Ascending aorta (tissue), 2 donors: ENCODE results near the gene MATCAP1. TPM values are rescaled to one million over a fixed set of nuclear protein-coding genes. Genes with fewer than 3 reads are reported as not detected.

Experiments
- DNase-seq, 2 donors: peaks; one replicate each; pipeline ENCODE4 v3.0.0-alpha.2; 2019; ENCODE audit warnings: low spot score in 2 of 2
- H3K27ac ChIP-seq, 2 donors: fragments of 200-600 bp; sonication (generic); one replicate each; pipeline ENCODE4 v1.5.1; 2016 to 2017; ENCODE audit warnings: mild to moderate bottlenecking in 1 of 2
- H3K27me3 ChIP-seq: fragments of 200-600 bp; sonication (generic); one replicate; pipeline ENCODE4 v1.5.1; 2017
- H3K36me3 ChIP-seq, 2 donors: fragments of 200-600 bp; sonication (generic); one replicate each; pipeline ENCODE4 v1.5.1; 2016
- H3K4me1 ChIP-seq, 2 donors: fragments of 200-600 bp; sonication (generic); one replicate each; pipeline ENCODE4 v1.5.1; 2016 to 2017; ENCODE audit warnings: mild to moderate bottlenecking in 1 of 2
- H3K4me3 ChIP-seq, 2 donors: fragments of 200-600 bp; sonication (generic); one replicate each; pipeline ENCODE4 v1.5.1; 2016 to 2017; ENCODE audit warnings: mild to moderate bottlenecking in 1 of 2
- H3K9me3 ChIP-seq, 2 donors: fragments of 200-600 bp; sonication (generic); one replicate each; pipeline ENCODE4 v1.5.1; 2016
- intact Hi-C: fragments of 100-400 bp; cut with DNase I; formaldehyde crosslinking; loops from one replicate; pipeline ENCODE4 v1.15.1; 2023
- total RNA-seq: library from RNA; depleted of rRNA; stranded (reverse); fragments of >200 nt; gene quantifications from one replicate; pipeline ENCODE4 v1.1.0, GENCODE V29; 2016
- TF ChIP-seq, protein P1 (sequence below), 3 experiments: fragments of 200-600 bp in 2 of 3; fragments of 450-650 bp in 1 of 3; sonication (generic) in 2 of 3; IDR thresholded peaks; one replicate each; pipeline ENCODE4 v1.5.1; 2016 to 2019; ENCODE audit warnings: antibody characterized with exemption in 3 of 3, mild to moderate bottlenecking in 1 of 3, moderate library complexity in 1 of 3

Gene MATCAP1
- total RNA-seq, 1 donor from 2014 or later, result 18.9 TPM

DNA sequence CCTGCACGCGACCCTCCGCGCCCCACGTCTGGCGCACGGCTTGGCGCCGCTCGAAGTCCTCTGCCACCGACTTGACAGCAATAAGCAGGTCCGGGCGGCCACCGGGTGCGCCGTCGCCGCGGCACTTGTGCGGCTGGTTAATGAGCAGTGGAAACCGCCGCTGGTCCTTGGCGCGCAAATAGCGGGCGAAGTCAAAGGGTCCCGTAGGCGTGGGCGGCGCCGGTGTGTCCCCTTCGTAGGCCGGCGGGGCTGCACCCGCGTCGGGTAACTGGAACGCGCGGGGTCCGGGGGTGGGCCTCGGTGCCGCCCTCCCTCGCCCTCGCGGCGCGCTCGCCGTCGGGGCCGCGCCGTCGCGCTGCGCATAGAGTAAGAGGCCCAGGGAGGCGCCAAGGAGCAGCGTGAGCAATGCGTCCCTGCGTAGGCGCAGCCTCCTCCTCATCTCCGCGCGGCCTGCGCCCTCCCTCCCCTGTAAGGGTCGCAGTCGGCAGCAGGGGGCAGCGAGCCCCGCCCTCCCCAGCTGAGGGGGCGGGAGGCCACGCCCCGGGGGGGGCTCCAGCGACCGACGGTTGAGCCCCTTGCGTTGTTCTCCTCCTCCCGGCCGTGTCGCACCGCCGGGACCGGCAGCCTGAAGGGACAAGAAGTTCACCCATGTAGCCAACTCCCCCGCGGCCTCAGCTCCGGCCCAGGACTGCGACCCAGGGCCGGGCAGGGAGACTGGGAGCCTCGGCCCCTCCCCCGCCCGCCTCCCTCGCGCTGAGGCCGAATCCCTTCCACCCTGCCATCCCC, 33.5 kb downstream of the MATCAP1 start:
- Histone ChIP-seq H3K4me3 (peak overlapping the region; percentile 68 to 75), H3K27me3 (no peaks in the 10 kb centered on the region), H3K36me3 (peaks cover 20 to 24% of the 10 kb centered on the region in 2 donors), H3K27ac (peak overlapping the region; percentile 88 to 89), H3K9me3 (no peaks in the 10 kb centered on the region), H3K4me1 (peaks cover 6 to 14% of the 10 kb centered on the region in 2 donors)
- intact Hi-C loops, result loop anchor here (2.0 to 5.0 kb wide), 2 partner anchors 37 to 41 kb away; partner anchors contain the start of gene PHAF1
- TF ChIP-seq, protein P1, sequence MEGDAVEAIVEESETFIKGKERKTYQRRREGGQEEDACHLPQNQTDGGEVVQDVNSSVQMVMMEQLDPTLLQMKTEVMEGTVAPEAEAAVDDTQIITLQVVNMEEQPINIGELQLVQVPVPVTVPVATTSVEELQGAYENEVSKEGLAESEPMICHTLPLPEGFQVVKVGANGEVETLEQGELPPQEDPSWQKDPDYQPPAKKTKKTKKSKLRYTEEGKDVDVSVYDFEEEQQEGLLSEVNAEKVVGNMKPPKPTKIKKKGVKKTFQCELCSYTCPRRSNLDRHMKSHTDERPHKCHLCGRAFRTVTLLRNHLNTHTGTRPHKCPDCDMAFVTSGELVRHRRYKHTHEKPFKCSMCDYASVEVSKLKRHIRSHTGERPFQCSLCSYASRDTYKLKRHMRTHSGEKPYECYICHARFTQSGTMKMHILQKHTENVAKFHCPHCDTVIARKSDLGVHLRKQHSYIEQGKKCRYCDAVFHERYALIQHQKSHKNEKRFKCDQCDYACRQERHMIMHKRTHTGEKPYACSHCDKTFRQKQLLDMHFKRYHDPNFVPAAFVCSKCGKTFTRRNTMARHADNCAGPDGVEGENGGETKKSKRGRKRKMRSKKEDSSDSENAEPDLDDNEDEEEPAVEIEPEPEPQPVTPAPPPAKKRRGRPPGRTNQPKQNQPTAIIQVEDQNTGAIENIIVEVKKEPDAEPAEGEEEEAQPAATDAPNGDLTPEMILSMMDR (IDR thresholded peaks at IDR 0.05), result no peak
- DNase-seq, result no peak

DNA sequence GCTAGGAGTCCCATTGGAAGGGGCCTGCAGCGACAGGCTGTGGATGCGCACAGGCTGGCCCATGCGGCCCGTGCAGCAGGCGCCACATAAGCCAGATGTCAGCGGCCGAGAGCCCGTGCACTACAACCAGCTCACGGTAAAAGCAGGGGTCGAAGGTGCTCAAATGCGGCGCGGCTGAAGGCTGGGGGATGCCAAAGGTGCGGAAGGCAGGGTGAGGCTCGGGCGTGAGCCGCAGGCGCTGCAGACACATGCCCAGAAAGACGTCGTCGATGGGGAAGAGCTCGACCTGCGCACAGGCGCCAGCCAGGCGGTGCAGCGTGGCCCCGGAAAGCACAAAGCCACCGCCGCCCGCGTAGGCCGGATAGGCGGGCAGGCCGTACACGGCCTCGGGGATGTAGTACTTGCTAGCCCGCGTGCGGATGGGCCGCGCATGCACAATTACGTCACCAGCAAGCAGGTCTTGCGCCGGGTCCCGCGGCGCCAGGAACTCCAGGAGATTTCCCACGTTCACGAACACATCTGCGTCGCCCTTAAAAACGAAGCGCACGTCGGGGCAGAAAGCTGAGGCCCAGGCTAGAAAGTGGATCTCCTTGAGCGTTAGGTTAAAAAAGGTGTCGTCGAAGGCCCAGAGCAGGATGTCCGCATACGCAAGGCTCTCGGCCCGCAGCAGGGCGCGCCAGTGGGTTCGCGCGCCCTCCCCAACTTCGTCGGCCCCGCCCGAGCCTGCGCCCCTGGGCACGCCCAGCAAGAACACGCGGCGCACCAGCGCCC, 34.3 kb downstream of the MATCAP1 start:
- no peak for DNase-seq
- peaks cover 20 to 32% of the 10 kb centered on the region in 2 donors for H3K36me3 ChIP-seq
- intact Hi-C loops, result loop anchor here (2.0 to 5.0 kb wide), 2 partner anchors 38 to 41 kb away; partner anchors contain the start of gene PHAF1
- peak overlapping the region; percentile 88 to 89 for H3K27ac ChIP-seq
- peak overlapping the region; percentile 68 to 75 for H3K4me3 ChIP-seq
- no peaks in the 10 kb centered on the region for H3K27me3 ChIP-seq
- H3K4me1 ChIP-seq, result peaks cover 6 to 8% of the 10 kb centered on the region in 2 donors
- TF ChIP-seq, protein P1 (IDR thresholded peaks at IDR 0.05), result no peak
- no peaks in the 10 kb centered on the region for H3K9me3 ChIP-seq

DNA sequence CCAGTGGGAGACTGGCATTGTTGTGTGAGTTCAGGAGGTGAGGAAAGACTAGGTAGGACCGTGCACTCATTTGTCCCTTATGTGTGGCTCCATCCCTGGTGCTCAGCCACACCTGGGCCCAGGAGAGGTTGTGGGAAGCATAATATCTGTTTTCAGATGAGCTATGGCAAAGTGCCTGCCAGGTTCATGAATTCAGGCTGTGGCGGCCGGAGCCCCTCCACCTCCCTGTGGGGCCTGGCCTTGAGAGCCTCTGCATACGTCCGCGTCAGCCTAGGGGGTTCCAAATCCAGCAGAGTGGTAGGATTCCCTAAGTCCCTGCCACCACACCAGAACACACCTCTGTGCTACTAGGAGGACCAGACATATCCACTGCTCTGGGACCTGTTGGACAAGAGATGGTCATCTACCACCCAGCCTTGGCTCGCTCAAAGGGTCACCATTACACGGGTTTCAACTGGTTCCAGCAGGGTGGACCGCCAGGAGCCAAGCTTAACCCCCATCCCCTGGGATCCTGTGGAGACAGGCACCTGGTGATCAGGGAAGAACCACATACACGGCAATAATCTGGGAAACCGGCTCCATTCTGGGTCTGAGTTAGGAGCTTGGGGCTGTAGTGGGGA, 35.0 kb downstream of the MATCAP1 start:
- Histone ChIP-seq H3K27ac (no peak overlapping the region), H3K9me3 (no peaks in the 10 kb centered on the region), H3K4me1 (peaks cover 6 to 8% of the 10 kb centered on the region in 2 donors)

GRCh38 chr16:67148221-67148620, 35.5 kb downstream of the MATCAP1 start:
- DNase-seq, result no peak
- Histone ChIP-seq H3K4me1 (peaks cover 6 to 8% of the 10 kb centered on the region in 2 donors), H3K36me3 (peaks cover 29 to 44% of the 10 kb centered on the region in 2 donors), H3K9me3 (no peaks in the 10 kb centered on the region), H3K27ac (no peak overlapping the region), H3K27me3 (no peaks in the 10 kb centered on the region), H3K4me3 (no peak overlapping the region)
- TF ChIP-seq, protein P1 (IDR thresholded peaks at IDR 0.05), result no peak
- intact Hi-C loops, result no loop called here

More for the DNA sequence above, 35.0 kb downstream of the MATCAP1 start:
- Histone ChIP-seq H3K4me3 (no peak overlapping the region), H3K36me3 (peaks cover 25 to 39% of the 10 kb centered on the region in 2 donors), H3K27me3 (no peaks in the 10 kb centered on the region)
- no peak for DNase-seq
- TF ChIP-seq, protein P1 (IDR thresholded peaks at IDR 0.05), result no peak
- intact Hi-C loops, result no loop called here

- DNase-seq, result no peak
- peaks cover 6 to 8% of the 10 kb centered on the region in 2 donors for H3K4me1 ChIP-seq
- TF ChIP-seq, protein P1 (IDR thresholded peaks at IDR 0.05), result no peak
- H3K27me3 ChIP-seq, result no peaks in the 10 kb centered on the region
- intact Hi-C loops, result no loop called here
- peaks cover 29 to 51% of the 10 kb centered on the region in 2 donors for H3K36me3 ChIP-seq
- no peak overlapping the region for H3K4me3 ChIP-seq
- H3K9me3 ChIP-seq, result no peaks in the 10 kb centered on the region
- H3K27ac ChIP-seq, result no peak overlapping the region
Observed at GRCh38 chr16:67147437-67148140, 36.2 kb downstream of the MATCAP1 start.
